Dermis blood vessel endothelial cell (primary cell): ENCODE results near the gene KSR2. TPM values are rescaled to one million over a fixed set of nuclear protein-coding genes. Genes with fewer than 3 reads are reported as not detected.
A peak's percentile ranks its signal among the peaks of the same experiment; 100 is the strongest.

Experiments
- DNase-seq: peaks from one replicate; pipeline ENCODE4 v3.0.0; 2010
- total RNA-seq: library from RNA; depleted of rRNA; stranded (reverse); fragments of >200 nt; gene quantifications from 2 replicates; pipeline ENCODE4 v1.2.3, GENCODE V29; 2014

The KSR2 gene
- total RNA-seq, 1 donor from 2014 or later = under 0.01 TPM

- DNase-seq = no peak
Observed at GRCh38 chr12:117603316-117604113, 365.3 kb downstream of the KSR2 start.

DNA sequence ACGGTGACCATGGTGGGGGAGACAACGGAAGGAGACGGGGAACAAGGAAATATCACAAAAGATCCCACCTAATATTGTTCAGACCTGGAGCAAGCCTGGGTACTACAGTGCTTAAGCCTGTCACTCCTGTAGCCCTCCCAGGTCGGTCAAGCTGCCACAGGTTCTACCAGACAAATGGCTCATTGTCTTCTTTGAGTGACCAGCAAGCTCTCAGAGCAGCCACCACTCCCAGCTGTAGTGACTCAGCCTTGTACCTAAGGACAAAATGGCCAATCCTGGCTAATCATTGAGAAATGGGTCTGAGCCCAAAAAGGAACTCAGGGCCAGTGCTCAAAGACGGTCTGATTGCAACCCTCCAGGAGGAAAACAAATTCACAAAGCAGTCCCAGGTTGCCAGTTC, 368.9 kb downstream of the KSR2 start:
- DNase-seq = no peak

GRCh38 chr12:117596968-117597367, 371.8 kb downstream of the KSR2 start:
- DNase-seq = no peak

GRCh38 chr12:117595751-117596150, 373.0 kb downstream of the KSR2 start:
- no peak for DNase-seq

DNA sequence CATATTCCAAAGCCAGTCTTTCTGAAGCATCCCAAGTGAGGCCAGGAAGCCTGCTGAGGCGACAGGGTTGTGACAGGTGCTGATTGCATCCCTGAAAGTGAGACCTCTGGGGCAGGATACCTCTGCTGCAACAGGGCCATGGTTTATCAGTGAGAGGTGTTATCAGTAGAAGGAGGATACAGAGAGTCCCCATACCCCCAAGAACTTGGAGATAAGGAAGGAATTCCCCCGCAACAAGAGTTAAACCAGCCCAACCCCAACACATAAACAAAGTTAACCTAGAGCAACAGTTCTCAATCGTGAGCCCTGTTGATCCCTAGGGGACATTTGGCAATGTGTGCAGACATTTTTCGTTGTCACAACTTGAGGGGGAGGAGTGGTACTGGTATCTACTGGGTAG, 374.3 kb downstream of the KSR2 start:
- no peak for DNase-seq

GRCh38 chr12:117593815-117594400, 374.9 kb downstream of the KSR2 start:
- no peak for DNase-seq

DNA sequence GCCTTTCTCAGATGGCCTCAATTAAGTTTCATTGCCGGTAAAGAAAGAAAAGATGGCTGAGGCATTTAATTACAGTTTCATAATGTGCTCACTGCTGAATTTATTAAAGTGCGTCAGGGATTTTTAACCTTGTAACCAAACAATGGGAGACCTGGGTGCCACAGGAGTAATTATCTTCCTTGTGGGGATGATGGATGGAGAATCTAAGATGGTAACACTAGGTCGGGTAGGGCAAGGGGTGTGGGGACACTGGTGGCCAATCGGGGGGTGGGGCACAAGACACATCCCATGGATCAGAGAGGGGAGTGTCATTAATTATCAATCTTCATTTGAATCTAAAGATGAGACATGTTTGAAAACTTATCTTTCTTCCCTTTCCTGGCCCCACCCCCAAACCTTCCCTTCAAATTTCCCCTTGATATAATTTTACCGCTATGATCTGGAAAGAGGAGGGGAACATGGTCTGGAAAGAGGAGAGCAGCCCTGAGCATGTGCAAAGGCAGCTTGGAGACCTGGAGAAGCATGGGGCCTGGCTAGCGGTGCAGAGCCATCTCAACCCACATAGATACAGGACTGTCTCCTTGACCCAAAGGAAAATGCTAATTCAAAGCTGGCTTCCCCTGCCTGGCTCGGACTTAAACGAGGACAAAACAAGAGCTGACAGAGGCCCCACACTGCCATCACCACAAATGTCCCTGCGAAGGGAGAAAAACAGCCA, 376.0 kb downstream of the KSR2 start:
- DNase-seq = no peak

DNA sequence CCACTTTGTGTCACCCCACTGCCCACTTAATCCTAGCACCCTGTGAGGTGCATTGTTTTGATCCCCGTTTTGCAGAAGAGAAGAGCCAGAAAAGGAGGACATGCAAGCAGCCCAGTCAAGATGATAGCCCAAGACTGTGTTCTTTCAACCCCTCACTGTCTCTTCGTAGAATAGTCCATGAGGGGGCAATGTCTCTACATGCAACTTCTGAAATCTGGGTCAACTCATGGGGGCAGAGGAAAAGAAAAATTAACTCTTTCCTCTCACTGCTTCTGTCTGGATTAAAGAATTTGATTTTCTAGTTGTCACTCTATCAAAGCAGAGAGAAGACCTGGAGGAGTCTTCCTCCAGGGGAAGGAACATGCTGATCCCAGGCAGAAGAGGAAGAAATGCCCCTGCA, 377.8 kb downstream of the KSR2 start:
- DNase-seq = peak; percentile 18

DNA sequence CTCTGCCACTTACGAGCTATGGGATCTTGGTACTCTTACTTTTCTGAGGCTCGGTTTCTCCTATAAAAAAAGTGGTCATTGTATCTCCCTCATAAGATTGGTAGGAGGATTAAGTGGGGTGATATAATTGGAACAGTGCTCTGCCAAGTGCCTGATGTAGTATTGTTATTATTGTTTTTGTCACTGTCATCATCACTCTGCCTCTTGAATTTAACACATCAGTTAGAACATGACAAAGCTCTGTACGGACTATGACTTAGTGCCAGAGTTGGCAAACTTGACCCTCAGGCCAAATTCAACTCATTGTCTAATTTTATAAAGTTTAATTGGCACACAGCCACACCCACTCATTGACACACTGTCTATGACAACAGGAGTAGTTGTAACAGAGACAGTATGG, 378.4 kb downstream of the KSR2 start:
- DNase-seq = no peak

DNA sequence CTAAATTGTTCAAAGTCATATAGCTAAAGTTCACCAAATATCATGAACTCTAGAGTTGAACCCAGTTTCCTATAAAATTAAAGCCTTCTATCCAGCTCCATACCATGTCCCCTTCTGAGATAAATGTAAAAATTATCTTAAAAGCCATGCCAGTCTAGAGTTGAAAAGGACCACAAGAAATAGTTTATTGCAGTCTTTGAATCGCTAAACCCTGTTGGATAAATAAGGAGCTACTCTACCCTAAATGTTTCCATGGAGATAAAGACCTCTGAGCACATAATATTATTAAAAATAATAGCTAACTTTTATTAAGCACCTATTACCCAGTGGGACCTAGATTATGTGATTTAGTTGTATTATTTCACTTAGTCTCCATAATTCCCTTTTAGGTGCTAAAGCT, 379.8 kb downstream of the KSR2 start:
- no peak for DNase-seq

DNA sequence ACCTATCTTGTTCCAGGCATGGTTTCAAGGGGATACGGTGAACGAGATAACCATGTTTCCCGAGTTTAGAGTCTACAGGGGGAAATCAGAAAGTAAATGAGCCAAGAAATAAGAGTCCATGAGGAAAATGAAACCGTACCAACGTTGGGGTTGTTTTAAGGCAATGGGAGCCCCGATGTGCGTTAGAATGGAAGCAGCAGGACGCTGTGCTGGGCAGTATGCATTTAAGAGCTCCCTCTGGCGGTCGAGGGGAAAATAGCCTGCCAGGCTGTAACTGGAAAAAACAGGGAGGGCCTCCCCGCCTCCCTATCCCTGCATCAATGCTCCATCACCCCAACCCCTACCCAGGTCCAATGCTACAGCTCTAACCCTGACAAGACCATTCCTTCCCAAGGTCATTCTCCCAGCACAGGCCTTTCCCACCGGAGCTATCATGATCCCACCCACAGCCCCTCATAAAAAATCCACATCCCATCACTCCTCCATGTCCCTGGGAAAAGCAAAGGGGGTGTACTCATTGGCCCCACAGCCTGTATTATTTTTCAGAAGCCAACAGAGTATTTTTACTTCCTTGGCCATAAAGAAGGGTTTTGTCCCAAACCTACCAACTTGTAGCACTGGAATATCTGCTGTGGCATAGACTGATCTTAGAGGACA, 381.0 kb downstream of the KSR2 start:
- DNase-seq = peak; percentile 76

DNA sequence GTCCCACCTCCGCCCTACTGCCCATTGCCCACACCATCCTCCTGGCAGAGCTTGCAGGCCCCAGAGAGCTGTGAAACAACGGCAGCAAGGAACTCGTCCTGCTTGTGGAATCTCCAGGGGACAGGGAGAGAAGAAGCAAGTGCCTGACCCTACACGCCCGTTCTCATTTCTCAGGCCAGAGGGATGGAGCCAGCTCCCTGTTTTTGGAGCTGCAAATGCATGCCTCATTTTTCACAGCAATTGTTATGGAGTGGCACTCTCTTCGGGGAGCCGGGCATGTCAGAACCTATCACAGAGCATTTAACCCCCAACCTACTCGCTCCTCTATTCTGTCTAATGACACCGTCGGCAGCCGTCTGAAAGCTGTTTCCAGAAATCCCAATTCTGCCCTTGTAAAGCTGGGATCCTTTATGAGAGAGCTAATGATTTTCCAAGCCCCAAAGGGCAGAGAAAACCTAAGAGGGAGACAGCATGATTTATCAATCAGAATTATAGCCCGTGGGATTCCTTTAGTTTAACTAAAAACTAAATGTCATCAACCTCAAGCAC, 385.0 kb downstream of the KSR2 start:
- DNase-seq = no peak

- DNase-seq = no peak
Observed at GRCh38 chr12:117583092-117583491, 385.7 kb downstream of the KSR2 start.

DNA sequence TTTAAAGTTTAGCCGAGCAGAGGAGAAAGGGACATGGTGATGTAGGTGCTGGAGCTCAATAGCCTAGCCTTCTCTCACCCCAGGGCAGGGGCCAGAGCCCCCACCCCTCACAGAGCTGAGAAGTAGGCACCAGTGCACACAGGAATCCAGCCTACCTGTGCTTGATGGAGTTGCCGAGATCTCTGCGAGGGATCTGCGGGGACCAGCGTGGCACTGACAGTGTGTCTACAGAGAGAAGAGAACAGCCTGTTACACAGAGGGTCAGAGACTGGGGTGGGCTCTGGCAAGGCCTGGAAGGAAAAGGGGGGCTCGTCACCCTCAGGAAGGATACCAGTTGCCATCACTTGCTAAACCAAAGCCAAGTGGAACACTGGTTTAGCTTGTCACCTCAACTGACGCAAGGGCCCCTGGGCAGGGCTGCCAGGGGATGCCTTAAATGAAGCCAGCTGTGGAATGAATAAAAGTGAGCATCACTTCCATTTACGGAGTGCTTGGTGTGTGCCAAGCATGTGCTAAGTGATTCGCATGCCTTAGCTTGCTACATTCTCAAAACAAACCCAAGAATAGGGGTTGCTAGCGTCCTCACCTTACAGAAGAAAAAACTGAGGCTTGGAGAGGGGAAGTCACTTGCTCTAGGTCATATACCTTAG, 386.5 kb downstream of the KSR2 start:
- DNase-seq = no peak

DNA sequence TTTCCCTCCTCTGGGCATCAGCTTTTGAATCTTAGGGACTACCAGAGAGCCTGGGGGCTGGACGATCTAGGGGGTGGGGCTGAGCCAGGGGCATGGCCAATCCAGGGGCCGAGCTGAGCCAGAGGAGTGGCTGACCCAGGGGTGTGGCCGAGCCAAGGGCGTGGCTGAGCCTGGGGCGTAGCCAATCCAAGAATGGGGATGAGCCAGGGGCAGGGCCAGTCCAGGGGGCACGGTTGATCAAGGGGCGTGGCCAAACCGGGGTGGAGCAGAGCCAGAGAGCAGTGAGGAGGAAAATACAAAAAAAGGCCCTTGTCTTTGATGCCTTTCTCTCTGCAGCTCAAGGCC, 388.1 kb downstream of the KSR2 start:
- DNase-seq = peak; percentile 10

GRCh38 chr12:117580015-117580717, 388.6 kb downstream of the KSR2 start:
- DNase-seq = no peak

DNA sequence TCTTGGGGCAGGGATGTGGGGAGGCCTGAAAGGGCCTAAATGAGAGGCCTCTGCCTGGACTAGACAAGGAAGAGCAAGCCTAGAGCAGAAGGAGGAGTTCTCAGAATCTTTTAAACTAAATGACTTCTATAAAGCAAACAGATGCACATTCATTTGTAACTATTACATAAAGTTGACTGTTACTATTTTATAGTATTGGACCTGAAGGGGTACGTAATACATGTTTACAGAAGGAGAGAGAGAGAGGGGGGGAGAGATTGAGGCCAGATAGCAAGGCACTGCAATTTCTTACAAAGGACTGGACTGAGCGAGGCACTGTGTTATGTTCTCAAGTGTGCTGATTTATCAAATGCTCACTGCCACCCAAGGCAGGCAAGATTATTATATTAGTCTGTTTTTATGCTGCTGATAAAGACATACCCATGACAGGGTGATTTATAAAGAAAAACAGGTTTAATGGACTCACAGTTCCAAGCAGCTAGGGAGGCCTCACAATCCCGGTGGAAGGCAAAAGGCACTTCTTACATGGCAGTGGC, 391.6 kb downstream of the KSR2 start:
- no peak for DNase-seq

- no peak for DNase-seq
Observed at GRCh38 chr12:117576053-117576452, 392.7 kb downstream of the KSR2 start.

DNA sequence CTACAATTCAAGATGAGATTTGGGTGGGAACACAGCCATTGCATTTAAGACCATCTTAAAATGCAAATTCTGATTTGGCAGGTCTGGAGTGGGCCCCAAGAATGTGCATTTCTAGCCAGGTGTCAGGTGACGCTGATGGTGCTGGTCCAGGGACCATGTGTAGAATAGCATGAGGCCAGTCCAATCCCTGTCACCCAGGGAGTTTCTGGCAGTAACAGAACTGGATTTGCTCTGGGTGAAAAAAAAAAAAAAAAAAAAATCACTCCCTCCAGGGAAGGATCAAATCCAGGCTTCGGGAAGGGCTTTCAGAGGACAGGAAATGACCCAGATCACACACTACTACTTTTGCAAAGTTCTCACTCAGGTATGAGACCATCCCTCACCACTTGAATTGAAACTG, 394.1 kb downstream of the KSR2 start:
- no peak for DNase-seq

DNA sequence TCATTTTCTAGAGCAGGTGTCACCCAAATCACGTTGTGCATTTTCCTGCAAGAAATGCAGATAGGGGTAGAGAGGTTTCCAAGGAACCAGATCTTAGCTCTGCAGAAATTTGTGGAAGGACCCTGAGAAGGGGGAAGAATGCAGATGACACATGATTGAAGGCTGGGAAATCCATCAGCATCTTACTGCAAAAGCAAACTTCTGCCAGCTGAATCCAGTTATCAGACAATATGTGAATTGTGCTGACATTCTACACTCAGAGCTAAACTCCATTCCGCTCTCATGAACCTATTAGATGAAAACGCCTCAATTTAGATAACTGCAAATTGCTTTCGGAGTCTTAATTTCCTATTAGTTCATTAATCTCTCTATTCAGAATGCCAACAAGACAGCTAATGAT, 396.0 kb downstream of the KSR2 start:
- no peak for DNase-seq

DNA sequence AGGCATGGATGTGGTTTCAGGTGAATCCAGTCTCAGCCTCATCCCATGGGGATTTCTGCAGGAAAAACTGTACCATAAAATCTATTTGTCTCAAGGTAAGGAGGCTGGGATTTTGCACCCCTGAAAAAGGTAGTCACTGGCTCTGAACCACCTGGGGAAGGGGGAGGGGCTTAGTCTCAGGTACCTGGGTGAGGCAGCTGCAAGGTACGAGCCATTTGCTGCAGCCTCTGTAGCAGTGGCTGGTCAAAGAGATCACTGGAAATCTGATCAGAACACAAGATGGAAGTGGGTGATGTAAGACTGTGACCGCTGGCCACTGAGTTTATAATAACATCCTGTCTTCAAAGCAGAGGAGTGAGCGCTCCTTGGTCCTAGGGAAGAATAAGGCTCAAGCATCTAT, 397.5 kb downstream of the KSR2 start:
- DNase-seq = peak; percentile 20

GRCh38 chr12:117570608-117571007, 398.2 kb downstream of the KSR2 start:
- DNase-seq = no peak
